Stimulated activated CD8-positive, alpha-beta memory T cell treated with anti-CD3 and anti-CD28 coated beads, Interleukin-2, amount 100 ng/mL, for 48 hours (primary cell): Measurements from ENCODE around the gene AMMECR1L.
"Not testable (repeated sequence)": the region's sequence is repeated elsewhere in the genome, so short reads cannot be mapped to it uniquely, and the experiment has no call there.

ENCODE experiments used
- DNase-seq, 2 donors: peaks; one replicate each; pipeline ENCODE4 v3.0.0-alpha.2; 2020; ENCODE audit warnings: low read depth in 2 of 2

Gene AMMECR1L

DNA sequence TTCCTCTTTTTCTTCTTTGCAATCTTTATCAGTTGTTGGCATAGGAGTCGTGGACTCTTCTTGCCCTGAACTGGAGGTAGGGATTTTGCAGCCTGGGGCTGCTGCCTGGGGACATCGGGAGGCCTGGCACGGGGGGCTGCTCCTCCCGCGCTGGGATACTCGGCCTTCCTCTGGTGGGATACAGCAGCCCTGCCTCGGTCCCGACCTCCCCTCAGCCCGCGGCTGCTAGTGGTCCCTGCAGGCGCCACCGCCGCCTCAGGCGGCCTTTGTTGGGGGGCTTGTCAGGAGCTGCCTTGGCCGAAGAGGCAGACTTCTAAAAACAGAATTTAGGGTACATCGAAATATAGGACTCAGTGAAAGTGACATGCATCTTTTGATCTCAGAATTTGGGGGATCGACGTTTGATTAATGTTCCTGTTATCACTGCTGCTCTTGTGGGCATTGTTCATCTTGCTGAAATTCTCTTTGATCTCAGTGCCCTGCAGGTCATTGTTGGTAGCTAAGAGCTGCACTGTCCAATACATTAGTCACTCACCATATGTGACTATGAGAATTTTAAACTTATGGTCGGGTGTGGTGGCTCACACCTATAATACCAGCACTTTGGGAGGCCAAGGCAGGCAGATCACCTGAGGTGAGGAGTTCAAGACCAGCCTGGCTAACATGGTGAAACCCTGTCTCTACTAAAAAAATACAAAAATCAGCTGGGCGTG lies 44.1 kb downstream of the AMMECR1L start:
- no peak for DNase-seq

- no peak for DNase-seq
Measured at GRCh38 chr2:127840893-127841292, 44.9 kb downstream of the AMMECR1L start.

DNA sequence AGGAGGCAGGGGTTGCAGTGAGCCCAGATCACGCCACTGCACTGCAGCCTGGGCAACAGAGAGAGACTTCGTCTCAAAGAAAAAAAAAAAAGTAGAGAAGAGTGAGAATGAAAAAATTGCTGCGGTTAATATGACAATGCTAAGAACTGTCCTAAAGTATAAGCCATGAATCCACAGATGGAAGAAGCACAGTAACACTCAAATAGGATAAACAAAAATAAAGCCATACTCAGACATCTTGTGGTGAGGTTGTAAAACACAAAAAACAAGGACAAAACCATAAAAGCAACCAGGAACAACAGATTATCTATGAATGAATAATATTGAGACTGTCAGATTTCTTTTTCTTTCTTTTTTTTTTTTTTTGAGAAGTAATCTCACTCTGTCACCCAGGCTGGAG lies 50.8 kb downstream of the AMMECR1L start:
- no peak for DNase-seq

DNA sequence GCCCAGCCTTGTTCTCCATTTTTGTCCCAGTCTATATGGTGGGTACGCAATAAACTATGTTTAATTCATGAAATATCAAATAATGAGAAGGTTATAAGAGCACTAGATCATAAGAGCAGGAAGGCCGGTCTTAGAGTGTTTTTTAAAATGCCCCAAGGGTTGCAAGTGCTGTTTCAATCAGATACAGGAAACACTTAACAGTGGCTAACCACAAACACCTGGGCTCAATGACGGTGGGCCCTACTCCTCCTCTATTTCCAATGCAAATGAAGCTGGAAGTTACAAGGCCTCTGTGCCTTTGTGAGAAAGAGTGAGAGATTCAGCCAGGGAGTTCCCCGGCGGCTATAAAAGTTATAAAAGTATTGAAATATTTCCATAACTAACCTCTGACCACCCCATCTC lies 55.9 kb downstream of the AMMECR1L start:
- peak; percentile 28 to 33 for DNase-seq

DNA sequence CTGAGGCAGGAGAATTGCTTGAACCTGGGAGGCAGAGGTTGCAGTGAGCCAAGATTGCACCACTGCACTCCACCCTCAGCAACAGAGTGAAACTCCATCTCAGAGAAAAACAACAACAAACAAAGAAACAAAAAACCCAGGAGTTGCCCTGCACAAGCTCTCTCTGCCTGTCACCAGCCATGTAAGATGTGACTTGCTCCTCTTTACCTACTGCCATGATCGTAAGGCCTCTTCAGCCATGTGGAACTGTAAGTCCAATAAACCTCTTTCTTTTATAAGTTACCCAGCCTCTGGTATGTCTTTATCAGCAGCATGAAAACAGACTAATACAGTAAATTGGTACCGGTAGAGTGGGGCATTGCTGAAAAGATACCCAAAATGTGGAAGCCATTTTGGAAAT lies 59.0 kb downstream of the AMMECR1L start:
- not testable (repeated sequence) for DNase-seq

DNA sequence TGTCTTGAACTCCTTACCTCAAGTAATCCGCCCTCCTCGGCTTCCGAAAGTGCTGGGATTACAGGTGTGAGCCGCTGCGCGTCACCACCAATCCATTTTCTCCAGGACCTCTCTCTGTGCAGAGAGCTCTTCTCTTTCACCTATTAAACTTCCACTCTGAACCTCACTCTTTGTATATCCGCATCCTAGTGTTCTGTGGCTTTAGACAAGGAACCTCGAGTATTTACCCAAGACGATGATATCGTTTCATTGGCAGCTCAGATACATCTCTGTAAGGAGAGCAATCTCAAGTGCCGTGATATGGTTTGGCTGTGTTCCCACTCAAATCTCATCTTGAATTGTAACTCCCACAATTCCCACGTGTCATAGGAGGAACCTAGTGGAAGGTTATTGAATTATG lies 59.7 kb downstream of the AMMECR1L start:
- no peak for DNase-seq

- DNase-seq = no peak
Measured at GRCh38 chr2:127820080-127820668, 65.6 kb downstream of the AMMECR1L start.

- DNase-seq = no peak
Measured at GRCh38 chr2:127818794-127819425, 66.8 kb downstream of the AMMECR1L start.

- DNase-seq = no peak
Measured at GRCh38 chr2:127818241-127818640, 67.5 kb downstream of the AMMECR1L start.

GRCh38 chr2:127814677-127815076 lies 71.1 kb downstream of the AMMECR1L start:
- no peak for DNase-seq

DNA sequence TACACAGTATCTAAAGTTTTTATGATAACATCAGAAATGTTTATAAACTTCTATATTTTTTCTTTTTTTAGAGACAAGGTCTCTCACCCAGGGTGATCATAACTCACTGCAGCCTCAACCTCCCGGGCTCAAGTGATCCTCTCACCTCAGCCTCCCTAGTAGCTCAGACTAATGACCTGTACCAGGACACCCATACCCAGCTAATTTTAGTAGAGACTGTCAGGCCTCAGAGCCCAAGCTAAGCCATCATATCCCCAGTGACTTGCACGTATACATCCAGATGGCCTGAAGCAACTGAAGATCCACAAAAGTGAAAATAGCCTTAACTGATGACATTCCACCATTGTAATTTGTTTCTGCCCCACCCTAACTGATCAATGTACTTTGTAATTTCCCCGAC lies 73.3 kb downstream of the AMMECR1L start:
- not testable (repeated sequence) for DNase-seq
